GM21528 (cell line): ENCODE data around the gene TMEM182.

Experiments used
- ATAC-seq: cut with Tn5 transposase; IDR thresholded peaks from one replicate; pipeline ENCODE4 v1.9.1; 2021; ENCODE audit warnings: mild to moderate bottlenecking, moderate library complexity; ENCODE audit not compliant: unreplicated experiment, low FRiP score

Gene TMEM182

GRCh38 chr2:102764083-102764482, 2.3 kb downstream of the TMEM182 start:
- ATAC-seq = no peak

- no peak for ATAC-seq
Observed at GRCh38 chr2:102765061-102765460, 3.2 kb downstream of the TMEM182 start.

DNA sequence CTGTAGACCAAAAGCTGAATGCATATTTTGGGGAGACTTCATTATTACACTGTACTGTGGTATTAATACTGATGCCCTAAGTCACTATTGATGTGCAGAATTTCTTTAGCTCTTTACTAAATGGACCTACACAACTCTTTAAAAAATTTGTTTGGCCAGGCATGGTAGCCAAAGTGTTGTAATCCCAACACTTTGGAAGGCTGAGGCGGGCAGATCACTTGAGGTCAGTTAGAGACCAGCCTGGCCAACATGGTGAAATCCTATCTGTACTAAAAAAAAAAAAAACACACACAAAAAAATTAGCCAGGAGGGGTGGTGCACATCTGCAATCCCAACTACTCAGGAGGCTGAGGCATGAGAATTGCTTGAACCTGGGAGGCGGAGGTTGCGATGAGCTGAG, 6.4 kb downstream of the TMEM182 start:
- ATAC-seq = no peak

DNA sequence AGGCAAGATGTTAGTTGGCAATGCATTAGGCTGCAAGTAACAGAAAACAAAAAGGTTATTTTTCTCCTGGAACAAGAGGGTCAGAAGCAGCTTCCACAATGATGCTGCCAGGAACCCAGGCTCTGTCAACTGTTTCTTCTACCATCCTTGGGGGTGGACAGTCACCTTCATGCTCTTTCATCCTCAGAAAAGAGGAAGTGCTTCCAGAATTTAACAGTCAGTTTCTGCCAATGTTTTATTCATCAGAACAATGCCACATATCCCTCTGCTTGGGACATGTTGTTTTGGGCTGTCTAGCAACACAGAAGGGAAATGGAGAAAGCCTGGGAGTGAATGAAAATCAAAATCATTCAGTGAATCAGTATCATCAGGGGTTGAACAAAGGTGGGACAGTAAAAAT, 7.1 kb downstream of the TMEM182 start:
- ATAC-seq = no peak

- ATAC-seq = no peak
Observed at GRCh38 chr2:102770506-102770905, 8.7 kb downstream of the TMEM182 start.

DNA sequence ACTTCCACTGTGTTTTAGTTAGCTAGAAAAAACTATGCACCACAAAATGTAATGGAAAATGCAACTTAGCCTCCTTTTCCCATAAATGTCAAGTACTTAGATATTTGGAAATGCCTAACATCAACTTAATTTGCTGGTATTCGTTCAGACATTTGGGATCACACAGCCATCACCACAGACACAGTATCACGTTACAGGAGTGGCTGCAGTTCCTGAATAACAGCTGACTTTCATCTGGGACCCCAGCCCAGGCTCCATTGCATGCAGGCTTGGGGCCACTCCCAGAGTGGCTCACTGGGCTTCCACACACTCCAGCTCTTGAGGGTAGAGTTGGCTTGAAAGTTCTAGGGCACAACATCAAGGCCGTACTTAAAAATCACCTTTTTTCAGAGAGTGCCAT, 9.3 kb downstream of the TMEM182 start:
- ATAC-seq = no peak

- no peak for ATAC-seq
Observed at GRCh38 chr2:102772659-102773058, 10.8 kb downstream of the TMEM182 start.

DNA sequence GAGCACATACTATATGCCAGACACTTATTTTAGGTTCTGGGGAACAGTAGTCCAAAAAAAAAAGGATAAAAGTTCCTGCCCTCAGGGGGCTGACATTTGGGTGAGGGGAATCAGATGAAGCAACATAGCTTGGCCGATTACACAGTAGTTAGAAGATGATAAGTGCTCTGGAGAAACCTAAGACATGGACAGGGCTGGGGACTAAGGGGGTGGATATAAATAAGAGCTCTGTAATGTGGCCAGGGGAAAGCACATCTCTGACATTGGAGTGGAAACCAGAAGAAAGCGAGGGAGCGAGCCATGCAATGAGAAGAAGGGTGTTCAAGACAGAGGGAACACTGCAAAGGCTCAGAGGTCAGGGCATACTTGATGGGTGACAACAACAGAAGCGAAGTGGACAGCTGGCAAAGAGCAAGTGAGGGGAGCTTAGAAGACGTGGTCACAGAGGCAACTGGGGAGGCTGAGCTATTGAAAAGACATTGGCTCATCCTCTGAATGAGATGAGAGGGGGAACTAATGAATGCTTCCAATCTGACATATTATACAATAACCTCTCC, 11.4 kb downstream of the TMEM182 start:
- no peak for ATAC-seq

GRCh38 chr2:102778260-102778659, 16.4 kb downstream of the TMEM182 start:
- no peak for ATAC-seq

DNA sequence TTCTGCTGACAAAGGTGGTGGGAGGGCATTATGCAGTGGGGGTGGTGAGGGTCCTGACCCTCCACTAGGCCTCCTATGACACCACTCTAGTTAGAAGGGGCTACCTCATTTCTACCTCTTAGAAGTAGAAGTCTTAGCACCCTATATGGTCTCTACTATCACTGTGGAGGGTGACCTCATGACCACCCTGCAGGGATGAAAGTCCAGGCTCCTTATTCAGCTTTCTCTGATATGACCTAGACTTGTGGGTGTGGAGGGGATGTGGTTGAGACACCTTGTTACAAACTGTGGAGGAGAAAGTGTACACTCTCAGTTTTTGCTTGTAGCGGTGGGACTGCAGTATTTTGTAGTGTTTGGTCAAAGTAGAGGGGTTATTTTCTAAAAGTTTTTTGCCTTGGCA, 18.6 kb downstream of the TMEM182 start:
- ATAC-seq = no peak

DNA sequence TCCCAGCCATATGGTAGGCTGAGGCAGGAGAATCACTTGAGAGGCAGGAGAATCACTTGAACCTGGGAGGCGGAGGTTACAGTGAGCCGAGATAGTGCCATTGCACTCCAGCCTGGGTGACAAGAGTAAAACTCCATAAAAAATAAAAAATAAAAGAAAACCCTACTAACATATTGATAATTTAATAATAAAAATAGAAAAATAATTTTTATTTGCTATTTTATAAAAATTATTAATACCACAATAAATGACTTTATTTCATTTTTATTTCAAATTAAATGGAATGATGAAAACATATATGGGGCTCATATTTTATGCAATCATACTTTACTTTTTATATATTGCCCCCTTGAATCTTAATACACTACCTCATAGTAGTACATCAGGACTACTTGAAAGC, 20.4 kb downstream of the TMEM182 start:
- ATAC-seq = no peak

GRCh38 chr2:102782933-102783332, 21.1 kb downstream of the TMEM182 start:
- ATAC-seq = no peak

- ATAC-seq = no peak
Observed at GRCh38 chr2:102783506-102784183, 21.8 kb downstream of the TMEM182 start.

DNA sequence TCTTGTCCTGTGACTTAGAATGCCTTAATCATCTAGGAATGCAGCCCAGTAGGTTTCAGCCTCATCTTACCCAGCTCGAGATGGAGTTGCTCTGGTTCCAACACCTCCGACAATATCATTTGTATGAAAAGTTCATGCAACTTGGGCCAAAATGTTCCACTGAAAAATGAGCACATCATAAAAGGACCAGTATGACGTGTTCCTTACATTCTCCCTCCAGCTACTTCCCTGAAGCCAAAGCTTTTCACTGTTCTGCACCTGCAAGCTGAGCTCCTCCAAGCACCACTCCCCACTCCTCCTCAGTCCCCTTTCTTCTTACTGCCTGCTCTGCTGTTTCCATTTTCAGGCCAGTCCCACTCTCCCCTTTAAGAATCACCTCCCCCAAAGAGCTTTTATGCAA, 23.1 kb downstream of the TMEM182 start:
- no peak for ATAC-seq

GRCh38 chr2:102788216-102788884, 26.5 kb downstream of the TMEM182 start:
- ATAC-seq = no peak

- no peak for ATAC-seq
Observed at GRCh38 chr2:102788885-102789260, 27.0 kb downstream of the TMEM182 start.

DNA sequence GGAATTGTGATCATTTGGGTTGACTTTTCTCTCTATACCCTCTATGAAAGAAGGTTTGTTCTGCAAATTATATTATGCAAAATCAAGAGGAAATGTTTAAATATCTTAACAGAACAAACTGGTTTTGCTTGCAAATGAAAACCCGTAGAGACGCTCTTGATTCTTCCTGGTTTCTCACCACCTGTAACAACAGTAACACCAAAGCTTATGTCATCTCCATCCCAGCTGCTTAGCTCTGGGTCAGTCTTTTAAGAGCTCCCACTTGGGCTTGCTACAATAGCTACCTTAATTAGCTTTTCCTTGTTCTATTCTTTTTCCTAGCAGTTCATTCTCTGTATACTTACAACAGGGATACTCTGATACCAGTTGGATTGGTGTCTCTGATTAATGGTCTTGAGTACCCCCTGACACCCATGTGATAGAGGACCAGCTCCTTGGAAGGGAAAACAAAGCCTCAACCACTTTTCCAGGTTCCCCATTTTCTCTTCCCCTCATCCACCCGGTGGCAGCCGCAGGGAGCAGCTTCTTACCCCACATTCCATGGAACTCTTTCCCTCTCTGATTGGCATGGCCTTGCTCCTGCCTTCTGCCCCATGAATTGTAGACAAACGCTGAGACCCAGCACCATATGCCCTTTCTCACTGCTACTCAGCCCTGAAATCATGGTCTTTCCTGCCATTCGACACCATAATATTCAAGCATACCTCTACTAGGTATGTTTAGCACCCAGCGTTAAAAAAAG, 27.7 kb downstream of the TMEM182 start:
- ATAC-seq = no peak

- no peak for ATAC-seq
Observed at GRCh38 chr2:102790091-102790455, 28.2 kb downstream of the TMEM182 start.

- ATAC-seq = no peak
Observed at GRCh38 chr2:102792568-102793208, 30.9 kb downstream of the TMEM182 start.

DNA sequence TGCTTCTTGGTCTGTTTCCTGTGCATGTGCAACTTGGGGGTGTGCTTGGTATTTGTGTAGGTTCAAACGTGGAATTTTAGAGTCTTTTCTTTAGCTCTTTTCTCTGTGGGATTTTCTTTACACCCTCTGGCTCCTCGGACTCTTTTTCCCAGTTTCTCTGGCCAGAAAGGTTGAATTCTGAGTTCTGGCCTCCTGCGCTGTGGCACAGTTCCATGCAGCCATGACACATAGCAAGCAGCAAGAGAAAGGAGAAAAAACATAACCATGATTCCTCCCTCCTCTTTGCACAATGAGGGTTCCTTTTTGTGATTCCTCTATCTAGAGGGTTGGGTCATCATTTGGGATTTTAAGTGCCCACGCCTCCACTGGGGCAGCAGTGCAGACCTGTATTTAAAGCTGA, 33.8 kb downstream of the TMEM182 start:
- ATAC-seq = no peak

GRCh38 chr2:102796337-102796736, 34.5 kb downstream of the TMEM182 start:
- ATAC-seq = no peak
